GM18858 (cell line): ENCODE data around the gene ST6GALNAC6.
"Not testable (repeated sequence)": the region's sequence is repeated elsewhere in the genome, so short reads cannot be mapped to it uniquely, and the experiment has no call there.

Experiments used
- ATAC-seq: cut with Tn5 transposase; IDR thresholded peaks from one replicate; pipeline ENCODE4 v1.9.1; 2021; ENCODE audit not compliant: unreplicated experiment

ST6GALNAC6 gene

DNA sequence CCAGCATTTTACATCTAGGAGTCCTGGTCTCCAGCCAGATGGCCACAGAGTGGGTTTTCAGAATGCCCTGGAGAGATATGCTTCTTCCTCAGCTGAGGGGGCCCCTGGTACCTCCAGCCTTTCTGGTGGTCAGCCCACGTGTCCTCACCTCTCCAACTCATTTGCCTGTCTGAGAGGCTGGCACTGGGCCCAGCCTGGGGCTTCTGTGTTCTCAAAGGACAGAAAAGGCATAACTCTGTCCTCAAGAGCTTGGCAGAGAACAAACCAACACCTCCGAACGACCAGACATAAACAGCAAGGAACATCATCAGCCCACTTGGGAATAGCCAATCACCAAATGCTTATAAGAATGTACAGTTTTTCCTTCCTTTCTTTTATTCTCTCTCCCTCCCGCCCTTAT, 62.1 kb downstream of the ST6GALNAC6 start:
- no peak for ATAC-seq

GRCh38 chr9:127836561-127836960, 62.8 kb downstream of the ST6GALNAC6 start:
- ATAC-seq = not testable (repeated sequence)

- no peak for ATAC-seq
Observed at GRCh38 chr9:127835991-127836516, 63.3 kb downstream of the ST6GALNAC6 start.
